DND-41 (cell line): Measurements from ENCODE around the gene MAPRE3.

Experiments used
- EZH2 ChIP-seq: IDR thresholded peaks from 3 replicates; pipeline ENCODE4 v1.6.1; 2012; ENCODE audit warnings: borderline replicate concordance, low read depth, mild to moderate bottlenecking, moderate library complexity, low read length, inconsistent platforms; ENCODE audit not compliant: severe bottlenecking
- TF ChIP-seq, protein P1 (sequence below): IDR thresholded peaks from 2 replicates; pipeline ENCODE4 v1.5.1; 2012; ENCODE audit warnings: borderline replicate concordance, low read length, moderate library complexity, mild to moderate bottlenecking; ENCODE audit not compliant: poor library complexity, severe bottlenecking; ENCODE audit errors: extremely low read depth

DNA sequence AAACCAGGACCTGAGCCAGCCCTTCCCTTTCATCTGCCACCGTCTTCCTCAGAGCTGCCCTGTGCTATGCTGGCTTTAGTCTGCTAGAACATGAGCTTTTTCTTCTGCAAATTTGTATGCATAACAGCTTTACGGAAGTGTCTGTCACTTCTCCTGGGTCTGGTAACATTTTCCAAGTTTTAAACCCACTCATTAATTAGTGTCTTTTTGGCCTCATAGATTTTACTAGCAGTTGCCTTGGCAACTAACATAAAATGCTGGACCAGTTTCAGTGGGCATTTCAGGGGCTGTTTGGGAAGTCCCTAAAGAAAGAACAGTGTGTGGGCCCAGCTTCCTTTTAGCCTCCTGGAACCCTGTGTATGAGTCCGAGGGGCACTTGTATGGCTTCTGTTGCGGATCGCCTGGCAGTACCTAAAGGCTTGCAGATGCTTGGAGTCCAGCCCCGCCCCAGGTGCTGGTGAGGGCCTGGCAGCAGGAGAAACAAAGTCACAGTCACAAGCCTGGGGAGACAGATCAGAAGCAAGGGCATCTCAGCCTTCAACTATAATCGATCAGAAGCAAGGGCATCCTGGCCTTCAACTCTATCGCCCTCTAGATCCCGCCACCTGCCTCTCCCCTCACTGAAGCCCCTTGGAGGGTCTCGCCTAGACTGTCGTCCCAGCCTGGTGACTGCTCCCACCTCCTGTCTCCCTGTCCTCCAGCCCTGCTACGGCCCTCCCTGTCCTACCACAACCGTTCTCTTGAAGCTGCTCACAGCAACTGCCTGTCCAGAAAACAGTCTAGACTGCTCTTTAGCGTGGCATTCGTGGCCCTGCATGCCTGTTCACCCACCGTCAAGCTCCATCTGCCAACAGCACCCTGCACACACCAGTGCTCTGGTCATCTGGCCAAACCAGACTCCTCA, 36.8 kb upstream of the MAPRE3 start:
- TF ChIP-seq, protein P1, sequence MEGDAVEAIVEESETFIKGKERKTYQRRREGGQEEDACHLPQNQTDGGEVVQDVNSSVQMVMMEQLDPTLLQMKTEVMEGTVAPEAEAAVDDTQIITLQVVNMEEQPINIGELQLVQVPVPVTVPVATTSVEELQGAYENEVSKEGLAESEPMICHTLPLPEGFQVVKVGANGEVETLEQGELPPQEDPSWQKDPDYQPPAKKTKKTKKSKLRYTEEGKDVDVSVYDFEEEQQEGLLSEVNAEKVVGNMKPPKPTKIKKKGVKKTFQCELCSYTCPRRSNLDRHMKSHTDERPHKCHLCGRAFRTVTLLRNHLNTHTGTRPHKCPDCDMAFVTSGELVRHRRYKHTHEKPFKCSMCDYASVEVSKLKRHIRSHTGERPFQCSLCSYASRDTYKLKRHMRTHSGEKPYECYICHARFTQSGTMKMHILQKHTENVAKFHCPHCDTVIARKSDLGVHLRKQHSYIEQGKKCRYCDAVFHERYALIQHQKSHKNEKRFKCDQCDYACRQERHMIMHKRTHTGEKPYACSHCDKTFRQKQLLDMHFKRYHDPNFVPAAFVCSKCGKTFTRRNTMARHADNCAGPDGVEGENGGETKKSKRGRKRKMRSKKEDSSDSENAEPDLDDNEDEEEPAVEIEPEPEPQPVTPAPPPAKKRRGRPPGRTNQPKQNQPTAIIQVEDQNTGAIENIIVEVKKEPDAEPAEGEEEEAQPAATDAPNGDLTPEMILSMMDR, result no peak
- TF ChIP-seq EZH2, result no peak
